Measurements from ENCODE around the gene KHK. TPM values are rescaled to one million over a fixed set of nuclear protein-coding genes. Genes with fewer than 3 reads are reported as not detected.

KHK gene
- total and polyA plus RNA-seq, 4 experiments from 2014 or later, result 6.0 to 8.6 (median 7.2) TPM

DNA sequence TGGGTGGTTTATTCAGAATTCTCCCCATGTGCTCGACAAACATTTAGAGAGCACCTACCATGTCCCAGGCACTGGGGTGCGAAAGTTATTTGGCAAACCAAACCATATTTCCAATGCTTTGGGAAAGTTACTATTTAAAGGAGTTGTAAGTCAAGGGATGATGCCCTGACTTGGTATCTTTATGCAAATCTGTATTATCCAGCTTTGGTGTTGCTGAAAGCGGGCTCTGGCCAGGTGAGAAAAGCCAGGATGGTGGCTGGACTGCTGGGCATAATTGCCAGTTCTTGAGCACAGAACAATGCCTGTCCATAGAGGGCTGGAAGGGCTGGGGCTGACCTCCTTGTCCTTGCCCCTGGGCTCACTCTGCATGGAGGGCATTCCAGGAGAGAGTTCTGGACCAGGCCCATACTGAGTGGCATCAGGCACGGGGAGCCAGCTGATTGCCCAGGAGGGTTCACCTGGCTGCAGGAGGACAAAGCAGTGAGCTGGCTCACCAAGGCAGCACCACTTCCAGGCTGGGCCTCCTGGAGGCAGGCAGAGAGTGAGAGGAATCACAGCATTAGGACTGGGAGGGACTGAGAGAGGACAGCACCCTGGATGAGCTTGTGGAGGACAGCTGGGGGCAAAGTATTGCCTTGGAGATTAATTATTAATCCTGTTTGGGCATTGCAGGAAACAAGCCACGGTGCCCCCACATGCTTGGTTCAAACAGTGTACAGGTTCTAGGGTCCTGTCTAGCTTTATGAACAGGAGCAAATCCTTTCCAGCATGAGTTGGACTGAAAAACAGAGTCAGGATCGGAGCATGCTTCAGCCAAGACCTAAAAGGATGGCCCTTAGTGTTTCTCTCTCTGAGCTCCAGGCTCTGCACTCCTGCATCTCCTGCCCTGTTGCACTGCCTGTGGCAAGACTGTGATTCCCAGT lies 7.1 kb downstream of the KHK start:
- intact Hi-C loops (cut with micrococcal nuclease), result no loop called here
- ChIA-PET CTCF (ENCODE audit: partially characterized antibody) (interaction anchor here (1.4 kb wide), 1 partner anchor 210 kb away, joined by 6 read pairs; no protein-coding TSS in a partner anchor), POLR2A (ENCODE audit: partially characterized antibody) (no interaction called here)
- no peaks in the 10 kb centered on the region for H3K27me3 Mint-ChIP-seq
- Histone ChIP-seq H3K4me3 (ENCODE audit: low read length in 2 of 2) (no peak overlapping the region), H3K27ac (ENCODE audit: low read depth, low read length) (no peak overlapping the region), H3K4me1 (ENCODE audit: insufficient read depth, low read length) (peaks cover 9% of the 10 kb centered on the region), H3K9me3 (ENCODE audit: control insufficient read depth in 1 of 2, low read length in 2 of 2) (no peaks in the 10 kb centered on the region), H3K27me3 (ENCODE audit: insufficient read depth, low read length) (no peaks in the 10 kb centered on the region), H3K36me3 (ENCODE audit: insufficient read depth, low read length) (no peaks in the 10 kb centered on the region)
- no peak for DNase-seq
- H3K36me3 Mint-ChIP-seq, result no peaks in the 10 kb centered on the region
- H3K27ac Mint-ChIP-seq, result no peak overlapping the region
- H3K9me3 Mint-ChIP-seq, result no peaks in the 10 kb centered on the region
- no peak overlapping the region for H3K4me3 Mint-ChIP-seq
- H3K4me1 Mint-ChIP-seq, result peaks cover 8 to 13% (median 10%) of the 10 kb centered on the region in 4 donors

DNA sequence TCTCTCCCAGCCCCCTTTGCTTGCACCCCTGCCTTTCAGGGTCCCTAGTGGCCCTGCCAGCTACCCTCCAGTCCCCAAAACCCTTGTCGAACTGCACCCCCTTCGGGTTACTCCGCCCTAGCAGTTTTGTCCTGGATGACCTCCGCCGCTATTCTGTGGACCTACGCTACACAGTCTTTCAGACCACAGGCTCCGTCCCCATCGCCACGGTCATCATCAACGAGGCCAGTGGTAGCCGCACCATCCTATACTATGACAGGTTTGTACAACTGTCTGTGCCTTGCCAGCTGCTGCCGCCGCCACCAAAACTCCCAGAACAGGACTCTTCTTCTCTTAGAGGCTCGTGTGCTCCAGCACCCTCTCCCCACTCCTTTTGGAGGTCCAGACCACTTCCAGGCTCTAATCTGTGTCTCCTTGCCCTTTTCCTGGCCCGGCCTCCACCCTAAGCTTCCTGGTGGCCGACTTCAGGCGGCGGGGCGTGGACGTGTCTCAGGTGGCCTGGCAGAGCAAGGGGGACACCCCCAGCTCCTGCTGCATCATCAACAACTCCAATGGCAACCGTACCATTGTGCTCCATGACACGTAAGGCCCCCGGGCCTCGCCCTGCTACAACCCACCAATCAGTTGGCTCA lies 7.9 kb downstream of the KHK start:
- Mint-ChIP-seq H3K4me1 (peaks cover 8 to 16% (median 10%) of the 10 kb centered on the region in 4 donors), H3K27me3 (no peaks in the 10 kb centered on the region), H3K9me3 (no peaks in the 10 kb centered on the region), H3K36me3 (no peaks in the 10 kb centered on the region), H3K4me3 (no peak overlapping the region), H3K27ac (peak overlapping the region in 1 of 7 donors; percentile 48)
- ChIA-PET POLR2A (ENCODE audit: partially characterized antibody) (interaction anchor here (0.8 kb wide), 1 partner anchor 40 kb away, joined by 3 read pairs; the partner anchor contains the start of gene PREB), CTCF (ENCODE audit: partially characterized antibody) (interaction anchor here (1.4 to 10.0 kb wide), 2 partner anchors 188 to 209 kb away, joined by 6 to 121 read pairs; partner anchors contain the start of gene TRIM54)
- intact Hi-C loops (cut with micrococcal nuclease), result no loop called here
- Histone ChIP-seq H3K4me3 (ENCODE audit: low read length in 2 of 2) (no peak overlapping the region), H3K27me3 (ENCODE audit: insufficient read depth, low read length) (no peaks in the 10 kb centered on the region), H3K4me1 (ENCODE audit: insufficient read depth, low read length) (peaks cover 9% of the 10 kb centered on the region), H3K27ac (ENCODE audit: low read depth, low read length) (no peak overlapping the region), H3K9me3 (ENCODE audit: control insufficient read depth in 1 of 2, low read length in 2 of 2) (no peaks in the 10 kb centered on the region), H3K36me3 (ENCODE audit: insufficient read depth, low read length) (no peaks in the 10 kb centered on the region)
- no peak for DNase-seq

DNA sequence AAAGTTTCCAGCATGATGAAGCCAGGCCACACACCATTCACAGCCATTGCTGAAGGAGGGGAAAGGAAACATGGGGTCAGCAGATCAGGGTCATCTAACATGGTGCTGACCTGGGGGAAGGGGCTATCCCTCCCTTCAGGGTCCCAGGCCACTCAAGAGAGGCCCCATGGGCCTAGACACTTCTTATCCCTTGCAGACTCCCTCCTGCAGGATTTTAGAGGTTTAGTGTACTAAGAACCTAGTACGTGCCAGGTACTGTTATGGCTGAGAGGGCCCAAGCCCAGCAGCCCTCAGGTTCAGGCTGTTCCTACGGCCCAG lies 8.8 kb downstream of the KHK start:
- Histone ChIP-seq H3K27ac (ENCODE audit: low read depth, low read length) (no peak overlapping the region), H3K4me3 (ENCODE audit: low read length in 2 of 2) (no peak overlapping the region), H3K9me3 (ENCODE audit: control insufficient read depth in 1 of 2, low read length in 2 of 2) (no peaks in the 10 kb centered on the region), H3K27me3 (ENCODE audit: insufficient read depth, low read length) (no peaks in the 10 kb centered on the region), H3K4me1 (ENCODE audit: insufficient read depth, low read length) (peaks cover 9% of the 10 kb centered on the region), H3K36me3 (ENCODE audit: insufficient read depth, low read length) (no peaks in the 10 kb centered on the region)
- no peaks in the 10 kb centered on the region for H3K27me3 Mint-ChIP-seq
- H3K4me1 Mint-ChIP-seq, result peaks cover 8 to 16% (median 10%) of the 10 kb centered on the region in 4 donors
- no peaks in the 10 kb centered on the region for H3K9me3 Mint-ChIP-seq
- no peak for DNase-seq
- H3K36me3 Mint-ChIP-seq, result peaks cover 0 to 1% of the 10 kb centered on the region in 2 donors
- CTCF ChIA-PET (ENCODE audit: partially characterized antibody), result interaction anchor here (1.5 to 10.0 kb wide), 3 partner anchors 8 to 187 kb away, joined by 6 to 121 read pairs (median 8); partner anchors contain the start of genes KHK and TRIM54
- POLR2A ChIA-PET (ENCODE audit: partially characterized antibody), result interaction anchor here (1.8 to 2.0 kb wide), 2 partner anchors 9 to 14 kb away, joined by 6 to 10 read pairs; partner anchors contain the start of gene KHK
- H3K4me3 Mint-ChIP-seq, result peak overlapping the region in 2 of 8 donors; percentile 5 to 65
- no peak overlapping the region for H3K27ac Mint-ChIP-seq
- intact Hi-C loops (cut with micrococcal nuclease), result no loop called here

DNA sequence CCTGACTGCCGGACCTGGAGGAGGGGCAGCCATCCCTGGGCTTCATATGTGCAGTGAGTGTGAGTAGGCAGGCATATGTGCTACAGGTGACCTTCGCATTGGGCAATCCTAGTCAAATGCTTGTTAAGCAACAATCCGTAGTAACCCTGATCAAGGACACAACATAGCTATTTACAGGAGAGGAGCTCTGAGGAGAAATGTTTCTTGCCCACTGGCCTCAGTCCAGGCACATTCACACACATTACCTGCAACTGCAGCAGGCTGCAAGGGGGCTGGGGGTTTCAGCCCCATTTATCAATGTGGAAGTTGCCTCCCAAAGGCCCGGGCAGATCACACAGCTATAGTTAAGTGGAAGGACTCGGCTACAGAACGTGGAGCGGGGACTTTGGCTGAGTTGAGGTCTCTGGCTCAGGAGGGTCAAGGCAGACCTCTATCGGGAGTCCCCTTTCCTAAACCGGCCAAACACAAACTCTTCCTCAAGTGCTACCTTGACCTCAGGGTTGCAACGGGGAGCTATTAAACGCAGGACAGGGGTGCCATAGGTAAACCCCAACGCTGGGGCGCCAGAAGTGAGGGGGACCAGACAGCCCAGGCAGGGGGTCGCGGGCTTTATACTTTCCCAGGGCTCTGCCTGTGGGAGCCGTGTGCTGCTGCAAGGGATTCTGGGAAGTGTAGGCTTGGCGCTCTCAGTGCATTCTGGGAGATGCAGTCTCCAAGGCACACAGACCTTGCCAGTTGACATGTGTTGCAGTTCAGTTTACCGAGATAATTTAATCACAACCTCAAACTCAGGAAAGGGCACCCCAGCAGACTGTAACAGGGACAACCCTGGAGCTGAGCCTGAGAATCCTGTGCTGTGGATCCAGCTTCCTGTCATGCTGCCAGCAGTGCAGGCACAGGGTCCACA lies 9.4 kb downstream of the KHK start:
- Mint-ChIP-seq H3K4me1 (peaks cover 8 to 16% (median 10%) of the 10 kb centered on the region in 4 donors), H3K27ac (peak overlapping the region in 4 of 7 donors; percentile 35 to 84 (median 53)), H3K9me3 (no peaks in the 10 kb centered on the region), H3K36me3 (peaks cover 0 to 1% of the 10 kb centered on the region in 2 donors), H3K4me3 (peak overlapping the region in 7 of 8 donors; percentile 5 to 81 (median 61)), H3K27me3 (no peaks in the 10 kb centered on the region)
- no peak overlapping the region for H3K4me3 ChIP-seq (ENCODE audit: low read length in 2 of 2)
- H3K36me3 ChIP-seq (ENCODE audit: insufficient read depth, low read length), result no peaks in the 10 kb centered on the region
- CTCF ChIA-PET (ENCODE audit: partially characterized antibody), result interaction anchor here (0.6 to 10.0 kb wide), 6 partner anchors 9 to 588 kb away, joined by 3 to 121 read pairs (median 7); partner anchors contain the start of genes KHK and TRIM54
- POLR2A ChIA-PET (ENCODE audit: partially characterized antibody), result interaction anchor here (0.9 to 2.0 kb wide), 4 partner anchors 10 to 24 kb away, joined by 3 to 10 read pairs (median 5); partner anchors contain the start of genes KHK and OST4
- H3K27ac ChIP-seq (ENCODE audit: low read depth, low read length), result no peak overlapping the region
- intact Hi-C loops (cut with micrococcal nuclease), result no loop called here
- DNase-seq, result peak in 3 of 5 donors; percentile 34 to 39 (median 37)
- peaks cover 9% of the 10 kb centered on the region for H3K4me1 ChIP-seq (ENCODE audit: insufficient read depth, low read length)
- H3K9me3 ChIP-seq (ENCODE audit: control insufficient read depth in 1 of 2, low read length in 2 of 2), result no peaks in the 10 kb centered on the region
- no peaks in the 10 kb centered on the region for H3K27me3 ChIP-seq (ENCODE audit: insufficient read depth, low read length)

DNA sequence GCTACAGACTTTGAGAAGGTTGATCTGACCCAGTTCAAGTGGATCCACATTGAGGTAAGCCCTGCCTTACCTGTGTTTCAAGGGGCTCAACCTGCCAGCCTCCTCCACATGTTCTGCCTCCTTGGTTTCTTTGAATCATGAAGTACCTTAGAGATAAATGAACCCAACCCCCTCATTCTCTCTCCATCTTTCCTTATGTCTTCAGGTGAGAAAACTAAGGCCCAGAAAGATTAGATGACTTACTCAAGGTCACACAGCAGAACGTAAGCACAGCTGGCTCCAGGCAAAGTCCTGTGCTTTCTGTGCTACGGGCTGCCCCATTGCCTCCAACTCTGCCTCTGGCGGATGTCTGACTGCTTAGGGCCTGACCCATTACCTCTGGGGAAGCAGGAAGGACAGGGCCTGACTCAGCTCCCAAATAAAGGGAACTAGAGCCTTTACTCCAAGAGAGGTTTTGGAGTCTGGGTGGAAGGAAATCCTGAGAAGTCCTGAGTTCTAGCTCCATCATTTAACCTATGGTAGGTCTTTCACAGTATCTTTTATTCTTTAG lies 10.3 kb downstream of the KHK start:
- Histone ChIP-seq H3K4me3 (ENCODE audit: low read length in 2 of 2) (no peak overlapping the region), H3K4me1 (ENCODE audit: insufficient read depth, low read length) (peaks cover 9% of the 10 kb centered on the region), H3K27ac (ENCODE audit: low read depth, low read length) (no peak overlapping the region), H3K27me3 (ENCODE audit: insufficient read depth, low read length) (no peaks in the 10 kb centered on the region), H3K9me3 (ENCODE audit: control insufficient read depth in 1 of 2, low read length in 2 of 2) (no peaks in the 10 kb centered on the region), H3K36me3 (ENCODE audit: insufficient read depth, low read length) (no peaks in the 10 kb centered on the region)
- ChIA-PET POLR2A (ENCODE audit: partially characterized antibody) (interaction anchor here (0.9 to 2.0 kb wide), 4 partner anchors 10 to 25 kb away, joined by 3 to 10 read pairs (median 5); partner anchors contain the start of genes KHK and OST4), CTCF (ENCODE audit: partially characterized antibody) (interaction anchor here (0.6 to 10.0 kb wide), 9 partner anchors 10 to 586 kb away, joined by 3 to 121 read pairs (median 5); partner anchors contain the start of genes KHK and TRIM54)
- peak overlapping the region in 2 of 7 donors; percentile 50 to 51 for H3K27ac Mint-ChIP-seq
- H3K27me3 Mint-ChIP-seq, result no peaks in the 10 kb centered on the region
- DNase-seq, result no peak
- intact Hi-C loops (cut with micrococcal nuclease), result no loop called here
- H3K4me1 Mint-ChIP-seq, result peaks cover 8 to 16% (median 10%) of the 10 kb centered on the region in 4 donors
- peak overlapping the region in 1 of 8 donors; percentile 35 for H3K4me3 Mint-ChIP-seq
- peaks cover 0 to 1% of the 10 kb centered on the region in 2 donors for H3K36me3 Mint-ChIP-seq
- no peaks in the 10 kb centered on the region for H3K9me3 Mint-ChIP-seq

DNA sequence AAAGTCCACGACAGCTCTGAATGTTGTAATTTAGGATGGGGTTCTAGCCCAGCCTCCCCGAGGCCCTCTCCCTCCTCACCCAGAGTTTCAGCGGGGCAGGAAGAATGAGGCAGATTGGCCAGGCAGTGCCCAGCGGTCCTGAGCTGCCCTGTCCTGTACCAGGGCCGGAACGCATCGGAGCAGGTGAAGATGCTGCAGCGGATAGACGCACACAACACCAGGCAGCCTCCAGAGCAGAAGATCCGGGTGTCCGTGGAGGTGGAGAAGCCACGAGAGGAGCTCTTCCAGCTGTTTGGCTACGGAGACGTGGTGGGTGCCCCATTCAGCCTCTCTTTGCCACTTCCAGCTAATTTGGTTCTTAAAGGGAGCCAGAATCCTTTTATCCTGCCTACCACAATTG lies 10.8 kb downstream of the KHK start:
- Histone ChIP-seq H3K4me3 (ENCODE audit: low read length in 2 of 2) (no peak overlapping the region), H3K27me3 (ENCODE audit: insufficient read depth, low read length) (no peaks in the 10 kb centered on the region), H3K4me1 (ENCODE audit: insufficient read depth, low read length) (peaks cover 9% of the 10 kb centered on the region), H3K9me3 (ENCODE audit: control insufficient read depth in 1 of 2, low read length in 2 of 2) (no peaks in the 10 kb centered on the region), H3K27ac (ENCODE audit: low read depth, low read length) (no peak overlapping the region), H3K36me3 (ENCODE audit: insufficient read depth, low read length) (no peaks in the 10 kb centered on the region)
- ChIA-PET POLR2A (ENCODE audit: partially characterized antibody) (interaction anchor here (1.3 to 1.8 kb wide), 2 partner anchors 16 to 26 kb away, joined by 4 to 6 read pairs; partner anchors contain the start of gene OST4), CTCF (ENCODE audit: partially characterized antibody) (interaction anchor here (0.9 to 10.0 kb wide), 8 partner anchors 10 to 206 kb away, joined by 3 to 121 read pairs (median 6); partner anchors contain the start of genes KHK and TRIM54)
- Mint-ChIP-seq H3K27ac (no peak overlapping the region), H3K4me1 (peaks cover 8 to 16% (median 10%) of the 10 kb centered on the region in 4 donors), H3K36me3 (peaks cover 0 to 1% of the 10 kb centered on the region in 2 donors), H3K27me3 (no peaks in the 10 kb centered on the region), H3K9me3 (no peaks in the 10 kb centered on the region), H3K4me3 (no peak overlapping the region)
- intact Hi-C loops (cut with micrococcal nuclease), result no loop called here
- DNase-seq, result no peak

Measured in CD4-positive, alpha-beta memory T cell (primary cell).